ENCODE data around the gene ATP5F1C.

- TF ChIP-seq CTCF (IDR thresholded peaks at IDR 0.05) (no peak), POLR2A (IDR thresholded peaks at IDR 0.05) (no peak)
Measured at GRCh38 chr10:7836571-7836970, 48.6 kb downstream of the ATP5F1C start.
